Measurements from ENCODE around the gene PNPLA3.

GRCh38 chr22:43928468-43928867 lies 4.9 kb downstream of the PNPLA3 start:
- no peak for TF ChIP-seq CTCF (IDR thresholded peaks at IDR 0.05; ENCODE audit: insufficient read depth, low read length)
- TF ChIP-seq POLR2AphosphoS5 (IDR thresholded peaks at IDR 0.05; ENCODE audit: low read depth): no peak
- no peak for TF ChIP-seq REST (IDR thresholded peaks at IDR 0.05; ENCODE audit: insufficient replicate concordance, low read depth)
